ENCODE measurements around the gene APP.

DNA sequence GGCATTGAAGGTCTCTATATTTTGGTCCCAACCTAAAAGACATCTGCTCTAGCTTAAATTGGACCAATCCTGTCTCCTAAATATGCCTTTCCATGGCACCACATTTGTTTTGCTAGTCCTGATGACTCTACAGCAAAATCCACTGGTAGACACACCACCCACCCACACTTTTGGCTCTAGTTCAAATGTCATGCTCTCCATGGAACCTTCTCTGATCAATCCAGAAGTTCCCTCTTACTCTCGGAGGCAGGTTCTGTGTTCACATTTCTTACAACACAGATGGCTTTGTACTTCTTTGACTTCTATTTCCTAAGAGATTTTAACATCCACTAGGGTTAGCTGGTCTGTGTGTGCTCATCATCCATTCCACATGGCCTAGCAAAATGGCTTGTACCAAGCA, 151.3 kb downstream of the APP start:
- TF ChIP-seq REPIN1 (tag by site-specific recombination; IDR thresholded peaks at IDR 0.05; ENCODE audit: low read depth) (no peak), HOXA7 (CRISPR knock-in tag; IDR thresholded peaks at IDR 0.05; ENCODE audit: borderline replicate concordance) (no peak), ZNF19 (tag by site-specific recombination; IDR thresholded peaks at IDR 0.05; ENCODE audit: low read depth) (no peak), TCF7L2 (IDR thresholded peaks at IDR 0.05; ENCODE audit: borderline replicate concordance, low read depth, low read length) (no peak), ZNF341 (tag by site-specific recombination; IDR thresholded peaks at IDR 0.05; ENCODE audit: low read depth) (no peak), ZBTB8A (tag by site-specific recombination; IDR thresholded peaks at IDR 0.05) (no peak), ZNF239 (tag by site-specific recombination; IDR thresholded peaks at IDR 0.05) (no peak), BCL11A (tag by site-specific recombination; IDR thresholded peaks at IDR 0.05; ENCODE audit: low read depth) (no peak), ZNF670 (tag by site-specific recombination; IDR thresholded peaks at IDR 0.05; ENCODE audit: low read depth) (no peak)
- TF ChIP-seq, protein P1, sequence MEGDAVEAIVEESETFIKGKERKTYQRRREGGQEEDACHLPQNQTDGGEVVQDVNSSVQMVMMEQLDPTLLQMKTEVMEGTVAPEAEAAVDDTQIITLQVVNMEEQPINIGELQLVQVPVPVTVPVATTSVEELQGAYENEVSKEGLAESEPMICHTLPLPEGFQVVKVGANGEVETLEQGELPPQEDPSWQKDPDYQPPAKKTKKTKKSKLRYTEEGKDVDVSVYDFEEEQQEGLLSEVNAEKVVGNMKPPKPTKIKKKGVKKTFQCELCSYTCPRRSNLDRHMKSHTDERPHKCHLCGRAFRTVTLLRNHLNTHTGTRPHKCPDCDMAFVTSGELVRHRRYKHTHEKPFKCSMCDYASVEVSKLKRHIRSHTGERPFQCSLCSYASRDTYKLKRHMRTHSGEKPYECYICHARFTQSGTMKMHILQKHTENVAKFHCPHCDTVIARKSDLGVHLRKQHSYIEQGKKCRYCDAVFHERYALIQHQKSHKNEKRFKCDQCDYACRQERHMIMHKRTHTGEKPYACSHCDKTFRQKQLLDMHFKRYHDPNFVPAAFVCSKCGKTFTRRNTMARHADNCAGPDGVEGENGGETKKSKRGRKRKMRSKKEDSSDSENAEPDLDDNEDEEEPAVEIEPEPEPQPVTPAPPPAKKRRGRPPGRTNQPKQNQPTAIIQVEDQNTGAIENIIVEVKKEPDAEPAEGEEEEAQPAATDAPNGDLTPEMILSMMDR (tag by site-specific recombination; IDR thresholded peaks at IDR 0.05) = no peak
- TF ChIP-seq, protein P2, sequence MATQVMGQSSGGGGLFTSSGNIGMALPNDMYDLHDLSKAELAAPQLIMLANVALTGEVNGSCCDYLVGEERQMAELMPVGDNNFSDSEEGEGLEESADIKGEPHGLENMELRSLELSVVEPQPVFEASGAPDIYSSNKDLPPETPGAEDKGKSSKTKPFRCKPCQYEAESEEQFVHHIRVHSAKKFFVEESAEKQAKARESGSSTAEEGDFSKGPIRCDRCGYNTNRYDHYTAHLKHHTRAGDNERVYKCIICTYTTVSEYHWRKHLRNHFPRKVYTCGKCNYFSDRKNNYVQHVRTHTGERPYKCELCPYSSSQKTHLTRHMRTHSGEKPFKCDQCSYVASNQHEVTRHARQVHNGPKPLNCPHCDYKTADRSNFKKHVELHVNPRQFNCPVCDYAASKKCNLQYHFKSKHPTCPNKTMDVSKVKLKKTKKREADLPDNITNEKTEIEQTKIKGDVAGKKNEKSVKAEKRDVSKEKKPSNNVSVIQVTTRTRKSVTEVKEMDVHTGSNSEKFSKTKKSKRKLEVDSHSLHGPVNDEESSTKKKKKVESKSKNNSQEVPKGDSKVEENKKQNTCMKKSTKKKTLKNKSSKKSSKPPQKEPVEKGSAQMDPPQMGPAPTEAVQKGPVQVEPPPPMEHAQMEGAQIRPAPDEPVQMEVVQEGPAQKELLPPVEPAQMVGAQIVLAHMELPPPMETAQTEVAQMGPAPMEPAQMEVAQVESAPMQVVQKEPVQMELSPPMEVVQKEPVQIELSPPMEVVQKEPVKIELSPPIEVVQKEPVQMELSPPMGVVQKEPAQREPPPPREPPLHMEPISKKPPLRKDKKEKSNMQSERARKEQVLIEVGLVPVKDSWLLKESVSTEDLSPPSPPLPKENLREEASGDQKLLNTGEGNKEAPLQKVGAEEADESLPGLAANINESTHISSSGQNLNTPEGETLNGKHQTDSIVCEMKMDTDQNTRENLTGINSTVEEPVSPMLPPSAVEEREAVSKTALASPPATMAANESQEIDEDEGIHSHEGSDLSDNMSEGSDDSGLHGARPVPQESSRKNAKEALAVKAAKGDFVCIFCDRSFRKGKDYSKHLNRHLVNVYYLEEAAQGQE (tag by site-specific recombination; IDR thresholded peaks at IDR 0.05) = no peak

Data from HEK293 (cell line).